HG02610 (cell line): ENCODE results near the gene RFLNA.
A peak's percentile ranks its signal among the peaks of the same experiment; 100 is the strongest.

Source experiments
- ATAC-seq: cut with Tn5 transposase; IDR thresholded peaks from one replicate; pipeline ENCODE4 v1.9.1; 2021; ENCODE audit warnings: mild to moderate bottlenecking, moderate library complexity; ENCODE audit not compliant: unreplicated experiment

Gene RFLNA, protein sequence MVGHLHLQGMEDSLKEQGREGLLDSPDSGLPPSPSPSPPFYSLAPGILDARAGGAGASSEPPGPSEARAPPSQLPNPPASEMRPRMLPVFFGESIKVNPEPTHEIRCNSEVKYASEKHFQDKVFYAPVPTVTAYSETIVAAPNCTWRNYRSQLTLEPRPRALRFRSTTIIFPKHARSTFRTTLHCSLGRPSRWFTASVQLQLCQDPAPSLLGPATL

DNA sequence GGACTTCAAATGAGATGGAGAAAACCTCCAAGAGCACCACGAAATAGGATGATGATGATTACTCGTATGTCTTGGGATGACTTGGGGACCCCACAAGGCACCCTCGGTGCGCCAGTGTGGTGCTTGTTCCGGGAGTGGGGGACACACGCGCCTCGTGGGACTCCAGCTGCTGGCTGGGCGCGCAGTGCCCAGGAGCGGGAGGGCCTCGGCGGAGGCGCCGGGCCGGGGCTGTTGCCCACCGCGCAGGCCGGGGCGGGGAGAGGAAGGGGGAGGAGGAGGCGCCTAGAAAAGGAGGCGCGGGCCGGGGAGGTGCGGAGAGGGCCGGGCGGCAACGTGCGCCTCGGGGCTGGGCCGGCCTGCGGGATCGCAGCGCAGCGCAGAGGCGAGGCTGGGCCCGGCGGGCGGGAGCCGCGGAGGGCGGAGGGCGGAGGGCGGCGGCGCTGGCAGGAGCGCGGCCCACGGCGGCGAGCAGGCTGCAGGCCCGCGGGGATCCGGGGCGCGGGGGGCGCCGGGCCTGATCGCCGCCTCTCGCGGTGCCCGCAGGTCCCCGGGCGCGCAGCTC is at the start of gene RFLNA:
RFLNA (plus strand) TSS at position 314 of the 562 bp plus-strand sequence. CDS start 337 bp downstream, outside the sequence.
- no peak for ATAC-seq

DNA sequence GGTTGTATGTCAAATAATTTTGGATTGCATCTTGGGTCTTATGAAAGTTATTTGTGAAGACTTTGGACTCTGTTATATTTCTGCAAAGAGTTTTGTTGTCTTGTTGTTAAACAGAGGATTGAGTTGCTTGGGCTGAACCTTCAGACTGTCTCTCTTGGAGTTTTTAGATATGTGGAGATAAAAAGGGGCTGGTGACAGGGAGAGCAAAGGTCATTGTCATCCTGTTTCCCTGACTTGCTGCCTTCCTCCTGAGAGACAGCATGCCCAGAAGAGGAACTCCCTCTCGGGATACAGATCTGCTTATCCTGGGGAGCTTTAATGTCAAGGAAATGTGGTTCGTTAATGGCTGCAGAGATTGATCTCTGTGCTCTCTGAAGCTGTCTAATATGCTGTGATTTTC is 47.6 kb upstream of the RFLNA start:
- ATAC-seq, result no peak

DNA sequence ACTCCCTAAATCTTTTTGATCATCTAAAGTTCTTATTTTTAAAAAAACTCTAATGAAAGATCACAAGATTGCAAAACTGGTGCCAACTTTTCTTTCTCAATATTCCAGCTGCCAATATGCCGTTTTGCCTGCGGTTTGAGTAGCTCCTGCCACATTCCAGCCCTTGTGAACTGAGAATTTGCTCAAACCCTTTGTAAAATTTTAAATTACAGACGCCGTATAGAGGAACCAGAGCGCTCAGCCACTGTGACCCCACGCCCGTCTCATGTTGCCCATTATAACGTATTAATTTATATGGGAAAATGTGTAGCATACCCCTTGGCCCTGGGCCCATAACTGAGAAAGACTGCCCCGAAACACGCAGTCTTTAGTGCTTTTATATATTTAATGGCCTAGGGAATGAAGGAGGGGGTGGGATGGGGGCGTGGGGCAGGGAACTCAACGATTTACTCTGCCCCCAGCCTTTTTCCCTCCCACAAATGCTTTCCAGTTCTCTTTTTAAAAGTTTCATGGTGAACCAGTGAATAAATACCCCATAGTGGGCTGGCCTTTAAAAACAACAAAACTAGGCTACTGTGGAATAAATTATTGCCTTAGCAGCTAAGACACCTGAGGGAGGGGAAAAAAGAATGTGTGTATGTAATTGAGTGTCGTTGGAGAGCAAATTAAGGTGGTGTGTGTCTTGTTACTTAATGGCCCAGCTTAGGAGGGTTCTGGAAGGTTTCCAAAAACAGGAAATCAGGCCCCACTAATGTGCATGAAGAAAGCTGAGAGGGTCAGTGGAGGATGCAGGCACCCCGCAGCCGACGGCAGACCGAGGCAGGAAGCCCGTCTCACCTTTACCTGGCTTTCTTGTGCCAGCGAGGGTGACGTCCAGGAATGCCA is 45.7 kb upstream of the RFLNA start:
- no peak for ATAC-seq

DNA sequence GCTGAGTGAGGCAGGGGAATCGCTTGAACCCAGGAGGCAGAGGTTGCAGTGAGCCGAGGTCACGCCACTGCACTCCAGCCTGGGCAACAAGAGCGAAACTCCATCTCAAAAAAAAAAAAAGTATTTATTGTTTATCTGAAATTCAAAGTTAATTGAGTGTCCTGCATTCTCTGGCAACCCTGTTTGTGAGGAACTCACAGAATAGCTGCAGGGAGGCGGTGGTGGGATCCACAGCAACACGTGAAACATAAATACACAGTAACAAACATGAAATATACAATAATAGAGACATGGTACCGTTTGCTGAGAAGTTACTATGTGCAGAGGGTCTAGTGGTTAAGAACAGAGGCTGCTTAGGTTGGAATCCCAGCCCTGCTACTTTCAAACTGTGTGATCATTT is 43.7 kb upstream of the RFLNA start:
- no peak for ATAC-seq

DNA sequence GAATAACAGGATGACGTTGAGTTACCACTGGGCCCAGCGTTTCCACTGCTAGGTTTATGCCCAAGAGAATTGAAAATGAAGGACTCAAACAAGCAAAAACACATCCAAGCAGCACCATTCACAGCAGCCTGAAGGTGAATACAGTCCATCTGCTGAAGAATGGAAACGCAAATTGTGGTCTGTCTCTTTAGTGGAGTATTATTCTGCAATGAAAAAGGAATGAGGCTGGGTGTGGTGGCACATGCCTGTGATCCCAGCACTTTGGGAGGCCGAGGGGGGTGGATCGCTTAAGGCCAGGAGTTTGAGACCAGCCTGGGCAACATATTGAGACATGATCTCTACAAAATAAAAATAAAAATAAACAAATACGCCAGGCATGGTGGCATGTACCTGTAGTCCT is 41.9 kb upstream of the RFLNA start:
- no peak for ATAC-seq

DNA sequence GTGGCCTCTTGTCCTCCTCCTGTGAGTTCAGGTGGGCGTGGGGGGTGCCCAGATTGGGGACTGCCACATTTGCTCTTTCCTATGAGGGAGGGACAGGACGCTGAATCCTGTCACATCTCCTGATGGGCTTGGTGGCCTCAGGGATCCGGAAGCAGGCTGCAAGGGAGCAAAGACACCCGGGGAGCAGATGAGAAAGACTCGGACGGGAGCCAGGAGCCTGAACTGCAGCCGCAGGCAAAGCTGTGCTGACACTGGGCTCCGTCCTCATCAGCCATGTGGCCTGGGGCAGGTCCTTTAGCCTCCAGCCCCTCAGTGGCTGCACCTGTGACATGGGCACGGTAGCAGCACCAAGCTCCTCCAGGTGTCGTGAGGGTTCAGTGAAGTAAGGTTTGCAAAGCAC is 40.8 kb upstream of the RFLNA start:
- no peak for ATAC-seq

DNA sequence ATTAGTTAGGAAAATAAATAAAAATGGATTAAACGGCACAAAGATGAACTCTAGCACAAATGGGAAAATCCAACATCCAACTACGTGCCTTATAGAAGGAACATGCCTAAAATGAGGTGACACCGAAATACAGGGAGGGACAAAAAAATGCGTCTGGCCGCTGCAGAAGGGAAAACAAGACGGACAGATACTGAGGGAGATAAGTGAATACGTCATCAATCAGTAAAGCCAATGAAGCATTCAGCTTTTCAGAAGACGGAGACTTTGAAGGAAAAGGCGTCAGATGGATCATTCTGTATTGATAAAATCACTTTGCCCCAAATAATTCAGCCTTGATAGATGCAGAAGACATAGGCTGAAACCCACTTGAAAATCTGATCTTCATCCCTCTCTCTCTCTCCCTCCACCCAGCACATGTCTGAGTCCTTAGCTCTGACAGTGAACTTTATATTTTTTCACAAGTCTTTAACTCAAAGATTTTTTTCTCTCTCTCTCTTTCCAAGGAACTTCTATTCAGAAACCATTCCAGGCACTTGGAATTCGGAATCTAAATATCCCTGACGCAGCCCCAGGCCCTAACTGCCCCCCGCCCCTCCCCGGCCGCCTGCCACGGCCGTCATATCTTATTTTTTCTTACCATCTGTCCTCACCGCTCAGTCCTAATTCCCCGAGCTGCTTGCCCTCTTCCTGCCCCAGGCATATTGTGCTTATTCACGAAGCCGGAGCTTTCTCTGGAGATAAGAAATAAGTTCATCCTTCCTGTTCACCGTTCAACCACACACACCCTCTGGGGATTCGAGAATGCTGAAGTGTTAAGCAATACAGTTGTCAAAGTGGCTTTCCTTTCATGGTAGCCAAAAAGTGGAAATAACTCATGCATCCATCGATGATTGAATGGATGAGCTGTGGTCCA is 35.5 kb upstream of the RFLNA start:
- ATAC-seq, result no peak

DNA sequence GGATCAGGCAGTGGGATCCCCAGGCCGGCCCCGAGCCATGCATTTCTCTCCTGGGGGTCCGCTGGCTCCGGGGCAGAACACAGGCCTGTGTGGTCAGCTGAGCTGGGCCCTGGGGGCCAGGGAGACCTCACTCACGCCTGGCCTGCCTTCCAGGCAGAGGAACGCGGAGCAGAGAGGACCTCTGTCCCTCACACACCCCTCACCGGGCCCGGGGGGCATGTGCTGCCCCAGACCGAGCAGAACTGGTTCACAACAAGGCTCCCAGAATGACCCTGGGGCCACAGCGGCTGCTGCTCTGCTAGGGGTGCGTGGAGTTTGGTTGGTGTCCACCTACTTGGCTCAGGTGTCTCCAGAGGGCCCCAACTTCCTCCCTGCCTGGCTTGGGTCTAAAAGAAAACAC is 33.0 kb upstream of the RFLNA start:
- ATAC-seq, result no peak

DNA sequence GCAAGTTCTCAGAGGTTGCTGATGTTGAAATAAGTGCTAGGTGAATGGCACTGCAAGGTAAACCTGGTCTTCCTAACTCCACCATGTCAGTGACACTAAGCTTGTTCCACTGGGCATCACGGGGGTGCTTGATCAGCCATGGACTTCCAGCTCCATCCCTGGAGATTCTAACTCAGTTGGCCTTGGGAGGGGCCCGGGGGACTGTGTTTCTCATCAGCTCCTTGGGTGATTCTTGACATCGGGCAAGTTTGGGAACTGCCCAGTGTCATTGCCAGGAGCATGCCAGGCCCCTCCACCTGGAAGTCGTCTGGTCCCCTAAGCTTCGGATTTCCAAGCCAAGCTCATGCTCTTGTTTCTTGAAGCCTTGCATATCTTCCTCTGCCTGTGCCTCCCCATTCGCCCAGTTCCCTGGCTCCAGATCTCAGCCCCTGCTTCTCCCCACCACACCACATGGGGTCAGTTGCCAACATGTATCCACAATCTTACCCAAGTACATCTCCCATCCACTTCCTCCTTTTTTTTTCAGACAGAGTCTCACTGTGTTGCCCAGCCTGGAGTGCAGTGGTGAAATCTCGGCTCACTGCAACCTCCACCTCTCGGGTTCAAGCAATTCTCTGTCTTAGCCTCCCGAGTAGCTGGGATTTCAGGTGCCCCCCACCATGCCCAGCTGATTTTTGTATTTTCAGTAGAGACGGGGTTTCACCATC is 30.7 kb upstream of the RFLNA start:
- ATAC-seq, result no peak

DNA sequence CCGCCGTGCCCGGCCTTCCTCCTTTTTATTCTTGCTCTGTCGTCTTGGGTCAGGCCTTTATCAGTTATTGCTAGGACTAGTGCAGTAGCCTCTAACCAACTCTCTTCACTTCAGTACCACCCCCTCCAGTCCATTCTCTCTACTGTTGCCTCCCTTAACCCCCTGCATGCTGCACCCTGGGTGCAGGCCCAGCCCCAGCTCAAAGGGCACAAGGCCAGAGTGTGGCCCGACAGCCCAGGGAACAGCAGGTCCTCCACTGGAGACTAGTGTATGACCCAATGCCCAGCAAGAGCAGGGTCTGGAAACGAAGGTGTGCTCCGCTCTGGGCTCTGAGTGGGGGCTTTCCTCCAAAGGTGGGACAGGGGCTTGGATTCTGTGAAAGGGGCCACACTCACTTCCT is 30.0 kb upstream of the RFLNA start:
- ATAC-seq, result no peak

DNA sequence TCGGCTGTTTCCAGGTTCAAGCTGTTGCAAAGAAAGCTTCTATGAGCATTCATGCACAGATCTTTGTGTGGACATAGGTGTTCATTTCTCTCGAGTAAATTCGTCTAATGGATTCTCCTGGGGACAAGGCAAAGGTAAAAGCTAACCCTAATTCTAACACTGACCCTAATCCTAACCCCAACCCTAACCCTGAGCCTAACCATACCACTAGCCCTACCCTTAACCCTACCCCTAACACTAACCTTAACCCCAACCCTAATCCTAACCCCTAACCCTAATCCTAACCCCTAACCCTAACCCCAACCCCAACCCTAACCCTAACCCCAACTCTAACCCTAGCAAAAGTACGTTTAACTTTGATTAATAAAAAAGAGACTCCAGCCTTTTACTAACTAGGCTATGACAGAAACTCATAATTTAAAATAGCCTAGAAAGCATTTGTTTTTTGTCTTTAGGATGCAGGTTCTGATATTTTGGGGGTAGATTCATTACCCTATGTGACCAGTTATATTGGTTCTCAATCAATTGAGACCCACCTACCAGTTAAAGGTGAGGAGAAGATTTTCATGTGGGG is 27.6 kb upstream of the RFLNA start:
- no peak for ATAC-seq

DNA sequence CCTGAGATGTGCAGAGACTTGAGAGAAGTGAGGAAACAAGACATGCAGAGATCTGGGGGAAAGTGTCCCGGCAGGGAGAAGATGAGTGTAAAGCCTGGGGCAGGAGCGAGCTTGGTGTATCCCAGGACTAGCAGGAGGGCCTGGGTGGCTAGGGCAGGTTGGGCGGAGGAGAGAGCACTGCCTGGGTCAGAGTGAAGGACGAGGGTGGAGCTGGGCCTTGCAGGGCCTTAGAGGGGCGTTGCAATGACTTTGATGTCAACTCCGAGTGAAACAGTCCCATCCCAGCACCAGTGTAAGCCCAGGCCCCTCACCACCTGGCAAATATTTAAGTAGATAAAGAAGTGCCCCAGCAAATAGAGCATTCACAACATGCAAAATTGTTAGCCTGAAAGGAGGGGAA is 24.2 kb upstream of the RFLNA start:
- ATAC-seq, result no peak

DNA sequence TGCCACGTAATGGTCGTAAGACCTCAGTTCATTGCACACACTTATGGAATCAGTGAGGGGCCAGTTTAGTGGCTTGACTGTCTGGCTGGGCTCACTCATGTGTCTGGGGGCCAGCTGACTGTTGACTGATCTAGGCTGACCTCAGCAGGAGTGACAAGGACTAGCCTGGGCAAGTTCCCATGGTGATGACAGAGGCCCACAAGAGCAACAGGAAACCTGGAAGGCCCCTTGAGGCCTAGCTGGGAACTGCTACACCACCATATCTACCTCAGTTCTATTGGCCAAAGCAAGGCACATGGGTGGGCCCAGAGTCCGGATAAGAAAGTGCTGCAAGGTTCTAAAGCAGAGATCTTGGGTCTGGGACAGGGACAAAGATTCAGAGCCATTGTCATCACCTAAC is 21.3 kb upstream of the RFLNA start:
- peak; percentile 91 for ATAC-seq

DNA sequence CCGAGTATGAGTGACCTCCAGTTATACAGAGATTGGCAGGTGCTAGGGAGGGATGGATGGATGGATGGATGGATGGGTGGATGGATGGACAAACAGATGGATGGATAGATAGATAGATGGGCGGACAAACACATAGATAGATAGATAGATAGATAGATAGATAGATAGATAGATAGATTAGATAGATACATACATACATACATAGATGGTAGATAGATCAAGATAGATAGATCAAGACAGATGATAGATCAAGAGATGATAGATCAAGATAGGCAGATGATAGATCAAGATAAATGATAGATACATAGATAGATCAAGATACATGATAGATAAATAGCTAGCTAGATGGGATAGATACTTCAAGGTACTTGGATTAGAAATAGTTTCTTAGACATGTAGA is 18.6 kb upstream of the RFLNA start:
- no peak for ATAC-seq

DNA sequence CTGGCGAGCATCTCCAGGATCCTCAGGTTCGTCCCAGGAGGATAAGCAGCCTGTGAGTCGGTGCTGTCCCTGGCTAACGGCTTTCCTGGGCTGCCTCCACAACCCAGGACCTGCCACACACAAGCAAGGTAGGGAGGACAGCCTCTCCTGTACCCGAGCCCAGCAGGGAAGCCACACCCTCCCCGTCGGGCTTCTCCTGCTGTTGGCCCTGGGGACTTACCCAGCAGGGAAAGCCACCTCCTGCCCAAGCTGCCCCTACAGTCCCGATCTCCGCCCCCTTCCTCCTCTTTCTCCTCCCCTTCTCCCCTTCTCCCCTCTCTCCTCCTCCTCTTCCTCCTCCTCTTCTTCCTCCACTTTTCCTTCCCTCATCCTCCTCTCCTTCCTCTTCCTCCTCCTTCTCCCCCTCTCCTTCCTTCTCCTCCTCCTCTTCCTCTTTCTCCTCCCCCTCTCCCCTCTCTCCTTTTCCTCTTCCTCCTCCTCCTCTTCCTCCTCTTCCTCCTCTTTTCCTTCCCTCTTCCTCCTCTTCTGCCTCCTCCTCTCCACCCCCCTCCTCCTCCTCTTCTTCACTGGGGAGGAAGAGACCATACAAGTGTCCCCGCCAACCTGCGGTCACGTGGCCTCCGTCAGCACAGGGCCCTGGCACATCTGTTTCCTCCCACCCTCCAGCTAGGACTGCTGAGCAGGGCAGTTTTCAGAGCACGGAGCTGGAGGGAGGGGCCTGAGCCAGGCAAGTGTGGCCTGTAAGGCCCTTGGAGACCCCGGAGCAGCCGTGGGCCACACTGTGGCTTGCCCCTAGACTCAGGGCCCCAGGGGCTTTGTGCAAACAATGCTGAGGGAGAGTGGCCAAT is 17.3 kb upstream of the RFLNA start:
- no peak for ATAC-seq

DNA sequence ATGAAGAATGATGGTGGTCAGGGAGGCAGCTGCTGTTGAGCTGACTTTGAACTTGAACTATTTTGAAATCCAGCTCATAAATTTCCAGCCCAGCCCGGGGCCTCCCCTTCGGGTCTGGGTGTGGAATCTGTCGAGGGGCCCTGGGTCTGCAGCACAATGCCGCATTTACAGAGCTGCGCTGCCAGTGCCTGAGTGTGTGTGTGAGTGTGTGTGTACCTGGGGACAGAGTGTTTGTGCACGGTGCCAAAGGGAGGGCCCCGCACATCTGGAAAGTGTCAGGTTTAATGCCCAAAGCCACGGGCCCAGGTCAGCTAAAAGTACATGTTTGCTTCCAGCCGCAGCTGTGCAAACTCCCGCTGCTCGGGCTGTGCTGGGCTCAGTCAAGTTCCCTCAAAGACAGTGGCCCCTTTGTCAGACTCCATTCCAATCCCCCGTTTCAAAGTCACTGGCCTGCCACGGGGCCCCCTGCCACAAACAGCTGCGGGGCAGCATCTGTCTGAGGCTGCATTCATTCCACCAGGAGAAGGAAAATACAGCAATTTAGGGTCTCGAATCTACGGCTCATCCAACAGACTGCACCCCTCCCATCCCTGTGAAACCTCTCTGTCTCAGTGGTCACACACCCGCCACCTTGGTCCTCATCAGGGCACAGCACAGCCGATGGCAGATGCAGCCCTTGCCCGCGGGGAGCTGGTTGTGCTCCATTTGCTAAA is 16.3 kb upstream of the RFLNA start:
- ATAC-seq, result no peak

DNA sequence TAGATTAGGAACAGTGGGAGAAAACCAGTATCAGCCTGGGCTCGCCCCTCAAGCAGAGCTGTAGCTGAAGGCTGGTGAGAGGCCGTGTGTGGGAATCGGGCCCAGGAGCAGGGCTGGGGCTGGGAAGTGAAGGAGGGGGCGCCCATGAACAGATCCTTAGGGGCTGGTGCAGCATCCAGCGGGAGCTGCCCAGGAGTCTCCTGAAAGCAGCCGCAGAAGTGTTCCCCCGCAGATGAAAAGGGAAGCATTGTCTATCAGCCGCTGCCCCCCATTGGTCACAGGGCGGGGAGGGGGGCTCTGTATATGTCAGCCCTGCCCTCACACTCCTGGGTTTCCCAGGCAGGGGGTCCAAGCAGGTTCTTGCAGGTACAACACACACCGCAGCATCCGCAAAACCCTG is 15.6 kb upstream of the RFLNA start:
- ATAC-seq, result no peak

DNA sequence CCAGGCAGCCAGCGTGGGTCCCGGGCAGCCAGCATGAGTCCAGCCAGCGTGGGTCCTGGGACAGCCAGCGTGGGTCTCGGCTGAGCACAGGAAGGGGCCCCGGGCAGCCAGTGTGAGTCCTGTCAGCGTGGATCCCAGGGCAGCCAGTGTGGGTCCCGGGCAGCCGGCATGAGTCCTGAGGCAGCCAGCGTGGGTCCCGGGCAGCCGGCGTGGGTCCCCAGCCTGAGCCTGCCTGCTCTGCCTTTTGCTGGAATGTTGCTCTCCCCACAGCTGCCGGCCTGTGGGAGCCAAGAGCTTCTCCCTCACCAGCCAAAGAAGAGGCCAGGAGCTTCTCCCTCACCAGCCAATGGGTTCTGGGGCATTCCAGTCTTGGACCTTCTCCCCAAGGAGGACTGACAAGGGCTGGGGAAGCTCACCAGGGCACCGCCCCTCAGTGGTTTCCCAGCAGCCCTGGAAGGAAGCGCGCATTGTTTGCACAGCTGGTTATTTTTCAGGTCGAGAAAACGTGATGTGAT is 15.0 kb upstream of the RFLNA start:
- no peak for ATAC-seq
